Endothelial cell of umbilical vein (primary cell): Measurements from ENCODE around the gene LIPH. TPM values are rescaled to one million over a fixed set of nuclear protein-coding genes. Genes with fewer than 3 reads are reported as not detected.

Experiments used
- BruUV-seq: library from RNA; stranded (reverse); fragments of 400-500 nt; replicated peaks from 2 replicates; lab custom pipeline; 2021; lab: Mats Ljungman, UMichigan
- CTCF ChIA-PET: fragments of 300-600, 350-600 bp; sonication (Branson Sonifier 250); formaldehyde crosslinking; loops from one replicate; lab custom pipeline; 2021; ENCODE audit warnings: antibody characterized with exemption, inconsistent platforms; lab: Charles Lee
- POLR2A ChIA-PET: fragments of 300-600, 350-600 bp; sonication (Branson Sonifier 250); formaldehyde crosslinking; loops from one replicate; lab custom pipeline; 2021; ENCODE audit warnings: antibody characterized with exemption, inconsistent platforms; lab: Charles Lee
- DNase-seq: peaks from one replicate; pipeline ENCODE4 v3.0.0-alpha.2; 2011; ENCODE audit warnings: low read depth, low spot score
- FAIRE-seq: peaks from 2 replicates; lab custom pipeline; 2011; peaks lifted over from hg19 to GRCh38; lab: Jason Lieb, UNC
- H2AFZ ChIP-seq: 2 replicates; pipeline ENCODE4 v1.6.0; 2012; ENCODE audit warnings: low read depth, low read length, control low read depth, inconsistent platforms
- H3K27ac ChIP-seq: 2 replicates; pipeline ENCODE4 v1.5.1; 2011; ENCODE audit warnings: low read depth, mild to moderate bottlenecking, control low read depth, low read length, moderate library complexity; ENCODE audit not compliant: insufficient read depth
- H3K27me3 ChIP-seq, 2 experiments: 2 replicates each; pipeline versions ENCODE4 v1.6.0 to v1.6.1; 2011; ENCODE audit warnings: low read length in 2 of 2, mixed read lengths in 1 of 2; ENCODE audit not compliant: control insufficient read depth in 2 of 2, insufficient read depth in 2 of 2
- H3K36me3 ChIP-seq, 2 experiments: 2 replicates in 1 of 2; 3 replicates in 1 of 2; pipeline ENCODE4 v1.5.1; 2011; ENCODE audit warnings: low read length in 2 of 2, mild to moderate bottlenecking in 1 of 2, moderate library complexity in 1 of 2; ENCODE audit not compliant: control insufficient read depth in 2 of 2, insufficient read depth in 2 of 2; ENCODE audit errors: extremely low read depth in 1 of 2
- H3K4me1 ChIP-seq: 3 replicates; pipeline ENCODE4 v1.5.1; 2011; ENCODE audit warnings: mild to moderate bottlenecking, low read length; ENCODE audit not compliant: control insufficient read depth, insufficient read depth; ENCODE audit errors: extremely low read depth
- H3K4me2 ChIP-seq: 2 replicates; pipeline ENCODE4 v1.6.1; 2011; ENCODE audit warnings: low read length, control low read depth, mixed read lengths; ENCODE audit not compliant: insufficient read depth
- H3K4me3 ChIP-seq, 3 experiments: fragments of 200-600 bp in 1 of 3; sonication (generic), shearing (Covaris generic) in 1 of 3; replicated peaks in 1 of 3; 2 replicates each; pipeline ENCODE4 v1.5.1; 2011 to 2016; ENCODE audit warnings: control low read depth in 3 of 3, low read length in 3 of 3, mild to moderate bottlenecking in 2 of 3, inconsistent platforms in 1 of 3, low read depth in 1 of 3, moderate library complexity in 1 of 3; ENCODE audit not compliant: insufficient read depth in 1 of 3
- H3K79me2 ChIP-seq: 2 replicates; pipeline ENCODE4 v1.6.0; 2012; ENCODE audit warnings: low read length, inconsistent platforms; ENCODE audit not compliant: control insufficient read depth, insufficient read depth
- H3K9ac ChIP-seq: replicated peaks from 2 replicates; pipeline ENCODE3; 2011; ENCODE audit warnings: low read length, control low read depth; ENCODE audit not compliant: insufficient read depth; ENCODE audit errors: extremely low read depth
- H3K9me1 ChIP-seq: replicated peaks from 3 replicates; pipeline ENCODE4 v1.6.0; 2011; ENCODE audit warnings: mild to moderate bottlenecking, low read length; ENCODE audit not compliant: control insufficient read depth, insufficient read depth; ENCODE audit errors: extremely low read depth
- H3K9me3 ChIP-seq: replicated peaks from 2 replicates; pipeline ENCODE4 v1.5.1; 2012; ENCODE audit warnings: low read length, inconsistent platforms; ENCODE audit not compliant: control insufficient read depth, insufficient read depth
- H4K20me1 ChIP-seq: replicated peaks from 2 replicates; pipeline ENCODE3; 2011; ENCODE audit warnings: mild to moderate bottlenecking, low read length; ENCODE audit not compliant: control insufficient read depth, insufficient read depth; ENCODE audit errors: extremely low read depth
- EZH2 ChIP-seq: IDR thresholded peaks from 2 replicates; pipeline ENCODE4 v1.6.1; 2012; ENCODE audit warnings: borderline replicate concordance, low read depth, mild to moderate bottlenecking, moderate library complexity, low read length, inconsistent platforms; ENCODE audit not compliant: severe bottlenecking
- GATA2 ChIP-seq: IDR thresholded peaks from 2 replicates; pipeline ENCODE4 v1.7.0; 2011; ENCODE audit warnings: low read depth, mild to moderate bottlenecking, moderate library complexity, mixed read lengths, low read length; ENCODE audit not compliant: insufficient read length, insufficient read depth
- MYC ChIP-seq: IDR thresholded peaks from one replicate; pipeline ENCODE4 v1.6.1; 2011; ENCODE audit warnings: mild to moderate bottlenecking, low read depth, low read length
- POLR2A ChIP-seq: IDR thresholded peaks from 2 replicates; pipeline ENCODE4 v1.6.1; 2012; ENCODE audit warnings: low read depth, mild to moderate bottlenecking, control low read depth, low read length
- POLR2AphosphoS5 ChIP-seq: IDR thresholded peaks from 2 replicates; pipeline ENCODE4 v1.6.1; 2012; ENCODE audit warnings: low read depth, mild to moderate bottlenecking, control low read depth, low read length, moderate library complexity; ENCODE audit not compliant: insufficient read depth
- dilution Hi-C: fragments of 300-500 bp; cut with MboI; formaldehyde crosslinking; loops from one replicate; pipeline ENCODE4 v1.15.0; 2019; ENCODE audit warnings: low sequenced_read_pairs; ENCODE audit not compliant: extremely low pct_ligation_motif_present
- intact Hi-C: fragments of 100-400 bp; cut with micrococcal nuclease; formaldehyde crosslinking; loops from one replicate; pipeline ENCODE4 v1.10.0; 2022
- polyA plus RNA-seq, 4 experiments: library from polyadenylated mRNA; depleted of rRNA in 3 of 4; stranded (reverse) in 3 of 4; unstranded in 1 of 4; fragments of >200 nt; gene quantifications; 2 replicates each; pipeline versions ENCODE4 v1.2.1 to v1.2.3, GENCODE V29; 2011 to 2012; ENCODE audit warnings: missing spikeins in 1 of 4
- total RNA-seq: library from RNA; stranded (reverse); gene quantifications from 2 replicates; pipeline ENCODE4 v1.2.3, GENCODE V29; 2021
- TF ChIP-seq, protein P1 (sequence below): IDR thresholded peaks from 2 replicates; pipeline ENCODE4 v1.6.1; 2011; ENCODE audit not compliant: insufficient read depth, insufficient read length
- TF ChIP-seq, protein P2 (sequence below), 2 donors: IDR thresholded peaks; 1 replicate in 1 of 2; 2 replicates in 1 of 2; pipeline ENCODE4 v1.5.1; 2011; ENCODE audit warnings: low read length in 2 of 2, mild to moderate bottlenecking in 2 of 2, moderate library complexity in 2 of 2, control low read depth in 1 of 2, inconsistent platforms in 1 of 2, low read depth in 1 of 2; ENCODE audit not compliant: insufficient read depth in 1 of 2; ENCODE audit errors: extremely low read depth in 1 of 2

Gene LIPH
- total and polyA plus RNA-seq, 2 donors (not counting 3 experiments of a cell fraction or from before 2014, with no cell fraction given): not detected

DNA sequence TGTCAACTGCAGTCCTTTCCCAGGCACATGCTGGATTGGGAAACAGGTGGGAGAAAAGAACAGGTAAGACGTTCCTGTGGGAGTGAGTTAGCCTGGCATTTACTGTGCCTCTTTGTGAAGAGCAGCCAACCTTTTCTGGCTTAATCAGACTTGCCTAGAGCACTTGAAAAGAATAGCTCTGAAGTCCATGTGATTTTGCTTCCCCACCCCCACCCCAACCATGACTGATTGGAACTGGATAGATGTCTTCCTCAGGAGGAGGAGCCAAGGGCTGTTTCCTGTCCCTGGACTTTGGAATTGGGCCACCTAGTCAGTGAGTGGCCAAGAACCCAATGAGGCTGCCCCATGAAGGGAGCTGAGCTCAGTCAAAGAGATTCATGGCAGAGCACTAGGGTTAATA, 48.9 kb downstream of the LIPH start:
- no peak overlapping the region for H3K27ac ChIP-seq
- no peaks in the 10 kb centered on the region for H3K9me3 ChIP-seq
- dilution Hi-C loops (no loop called here), intact Hi-C loops (no loop called here)
- ChIA-PET POLR2A (no interaction called here), CTCF (interaction anchor here (1.4 kb wide), 1 partner anchor 56 kb away, joined by 5 read pairs; no protein-coding TSS in a partner anchor)
- H3K9ac ChIP-seq: no peak overlapping the region
- H3K4me3 ChIP-seq: no peak overlapping the region
- H3K27me3 ChIP-seq: peaks cover 4 to 8% of the 10 kb centered on the region in 2 experiments
- H4K20me1 ChIP-seq: no peaks in the 10 kb centered on the region
- no peak overlapping the region for H2AFZ ChIP-seq
- H3K4me1 ChIP-seq: no peaks in the 10 kb centered on the region
- FAIRE-seq (no peak), DNase-seq (no peak)
- no peaks in the 10 kb centered on the region for H3K79me2 ChIP-seq
- TF ChIP-seq MYC (no peak), EZH2 (no peak), POLR2AphosphoS5 (no peak), GATA2 (no peak), POLR2A (no peak)
- TF ChIP-seq, protein P1, sequence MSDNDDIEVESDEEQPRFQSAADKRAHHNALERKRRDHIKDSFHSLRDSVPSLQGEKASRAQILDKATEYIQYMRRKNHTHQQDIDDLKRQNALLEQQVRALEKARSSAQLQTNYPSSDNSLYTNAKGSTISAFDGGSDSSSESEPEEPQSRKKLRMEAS: no peak
- TF ChIP-seq, protein P2, sequence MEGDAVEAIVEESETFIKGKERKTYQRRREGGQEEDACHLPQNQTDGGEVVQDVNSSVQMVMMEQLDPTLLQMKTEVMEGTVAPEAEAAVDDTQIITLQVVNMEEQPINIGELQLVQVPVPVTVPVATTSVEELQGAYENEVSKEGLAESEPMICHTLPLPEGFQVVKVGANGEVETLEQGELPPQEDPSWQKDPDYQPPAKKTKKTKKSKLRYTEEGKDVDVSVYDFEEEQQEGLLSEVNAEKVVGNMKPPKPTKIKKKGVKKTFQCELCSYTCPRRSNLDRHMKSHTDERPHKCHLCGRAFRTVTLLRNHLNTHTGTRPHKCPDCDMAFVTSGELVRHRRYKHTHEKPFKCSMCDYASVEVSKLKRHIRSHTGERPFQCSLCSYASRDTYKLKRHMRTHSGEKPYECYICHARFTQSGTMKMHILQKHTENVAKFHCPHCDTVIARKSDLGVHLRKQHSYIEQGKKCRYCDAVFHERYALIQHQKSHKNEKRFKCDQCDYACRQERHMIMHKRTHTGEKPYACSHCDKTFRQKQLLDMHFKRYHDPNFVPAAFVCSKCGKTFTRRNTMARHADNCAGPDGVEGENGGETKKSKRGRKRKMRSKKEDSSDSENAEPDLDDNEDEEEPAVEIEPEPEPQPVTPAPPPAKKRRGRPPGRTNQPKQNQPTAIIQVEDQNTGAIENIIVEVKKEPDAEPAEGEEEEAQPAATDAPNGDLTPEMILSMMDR (IDR thresholded peaks at IDR 0.05; ENCODE audit: extremely low read depth in 1 of 2, insufficient read depth in 1 of 2, low read depth in 1 of 2, low read length in 2 of 2): no peak
- no TSS peak for BruUV-seq
- H3K9me1 ChIP-seq: no peaks in the 10 kb centered on the region
- H3K4me2 ChIP-seq: no peak overlapping the region
- H3K36me3 ChIP-seq: no peaks in the 10 kb centered on the region
